AG10803 (cell line): Measurements from ENCODE around the gene PPP2R5B.

ENCODE experiments used
- DNase-seq: peaks from one replicate; pipeline ENCODE4 v3.0.0; 2010; ENCODE audit warnings: low read depth
- H3K4me3 ChIP-seq: 2 replicates; pipeline ENCODE4 v1.5.1; 2011; ENCODE audit warnings: mild to moderate bottlenecking, low read length, control low read depth
- TF ChIP-seq, protein P1 (sequence below): conservative IDR thresholded peaks from 2 replicates; pipeline ENCODE4 v1.5.1; 2011; ENCODE audit warnings: mild to moderate bottlenecking, low read length, control low read depth, inconsistent platforms

PPP2R5B gene

DNA sequence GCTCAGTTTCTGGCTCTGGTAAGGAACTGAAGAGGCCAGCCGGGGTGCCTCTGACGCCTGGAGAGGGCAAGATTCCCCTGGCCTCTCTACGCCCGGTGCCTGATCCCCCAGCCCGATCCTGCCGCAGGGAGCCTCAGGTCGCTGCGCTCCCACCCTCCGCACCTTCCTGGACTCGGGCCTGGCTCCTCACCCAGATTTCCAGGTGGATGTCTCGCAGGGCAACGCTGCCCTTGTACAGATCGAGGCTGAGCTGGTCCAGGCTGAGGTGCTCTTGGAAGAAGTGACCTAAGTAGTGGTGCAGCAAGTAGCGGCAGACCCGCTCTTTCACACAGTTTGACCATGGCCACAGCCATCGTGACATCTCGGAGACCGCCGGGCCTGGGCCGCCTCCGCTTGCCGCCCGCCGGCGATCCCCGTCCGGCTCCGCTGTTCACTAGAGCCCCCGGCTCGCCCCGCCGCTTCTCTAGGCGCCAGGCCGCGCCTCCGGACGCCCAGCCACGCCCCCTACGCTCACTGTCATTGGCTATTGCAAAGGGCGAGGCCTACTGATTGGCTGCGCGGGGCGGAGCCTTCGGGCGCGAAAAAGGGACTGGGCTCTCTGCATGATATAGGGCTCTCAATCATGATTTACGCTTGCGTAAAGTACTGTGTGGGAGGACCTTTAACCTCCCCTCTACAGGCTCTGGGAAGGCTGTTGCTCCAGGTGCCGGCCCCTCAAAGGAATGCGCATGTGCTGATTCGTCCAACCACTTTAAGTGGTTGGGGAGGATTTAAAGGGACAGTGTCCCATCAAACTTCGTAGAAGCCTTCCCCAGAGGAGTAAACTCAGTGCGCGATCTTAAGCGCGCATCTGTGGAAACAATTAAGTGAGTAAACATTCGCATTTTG, 7.5 kb upstream of the PPP2R5B start, which contains the start of gene ATG2A:
Gene ATG2A (minus strand): TSS at position 435 of the 888 bp plus-strand sequence. CDS start 74 bp downstream, at position 361.
- peak within 1 kb of the TSS; percentile 99 for H3K4me3 ChIP-seq
- TF ChIP-seq, protein P1, sequence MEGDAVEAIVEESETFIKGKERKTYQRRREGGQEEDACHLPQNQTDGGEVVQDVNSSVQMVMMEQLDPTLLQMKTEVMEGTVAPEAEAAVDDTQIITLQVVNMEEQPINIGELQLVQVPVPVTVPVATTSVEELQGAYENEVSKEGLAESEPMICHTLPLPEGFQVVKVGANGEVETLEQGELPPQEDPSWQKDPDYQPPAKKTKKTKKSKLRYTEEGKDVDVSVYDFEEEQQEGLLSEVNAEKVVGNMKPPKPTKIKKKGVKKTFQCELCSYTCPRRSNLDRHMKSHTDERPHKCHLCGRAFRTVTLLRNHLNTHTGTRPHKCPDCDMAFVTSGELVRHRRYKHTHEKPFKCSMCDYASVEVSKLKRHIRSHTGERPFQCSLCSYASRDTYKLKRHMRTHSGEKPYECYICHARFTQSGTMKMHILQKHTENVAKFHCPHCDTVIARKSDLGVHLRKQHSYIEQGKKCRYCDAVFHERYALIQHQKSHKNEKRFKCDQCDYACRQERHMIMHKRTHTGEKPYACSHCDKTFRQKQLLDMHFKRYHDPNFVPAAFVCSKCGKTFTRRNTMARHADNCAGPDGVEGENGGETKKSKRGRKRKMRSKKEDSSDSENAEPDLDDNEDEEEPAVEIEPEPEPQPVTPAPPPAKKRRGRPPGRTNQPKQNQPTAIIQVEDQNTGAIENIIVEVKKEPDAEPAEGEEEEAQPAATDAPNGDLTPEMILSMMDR, result no peak
- peak; percentile 100 for DNase-seq

DNA sequence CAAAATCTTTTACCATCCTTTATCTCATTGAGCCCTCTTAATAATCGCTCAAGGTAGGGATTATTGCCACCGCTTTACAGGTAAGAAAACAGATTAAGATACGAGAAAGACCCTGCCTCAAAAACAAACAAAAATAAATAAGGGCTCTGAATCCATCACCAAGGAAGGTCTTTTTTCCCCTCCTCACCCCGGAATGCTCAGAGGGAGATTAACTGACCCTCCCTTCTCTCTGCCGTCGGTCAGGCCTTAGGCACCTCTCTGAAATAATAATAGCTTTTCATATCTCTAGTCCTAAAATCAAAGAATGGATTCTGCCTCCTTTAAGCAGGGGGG, 6.9 kb upstream of the PPP2R5B start:
- DNase-seq, result no peak
- TF ChIP-seq, protein P1, result no peak
- H3K4me3 ChIP-seq, result peak overlapping the region; percentile 55

DNA sequence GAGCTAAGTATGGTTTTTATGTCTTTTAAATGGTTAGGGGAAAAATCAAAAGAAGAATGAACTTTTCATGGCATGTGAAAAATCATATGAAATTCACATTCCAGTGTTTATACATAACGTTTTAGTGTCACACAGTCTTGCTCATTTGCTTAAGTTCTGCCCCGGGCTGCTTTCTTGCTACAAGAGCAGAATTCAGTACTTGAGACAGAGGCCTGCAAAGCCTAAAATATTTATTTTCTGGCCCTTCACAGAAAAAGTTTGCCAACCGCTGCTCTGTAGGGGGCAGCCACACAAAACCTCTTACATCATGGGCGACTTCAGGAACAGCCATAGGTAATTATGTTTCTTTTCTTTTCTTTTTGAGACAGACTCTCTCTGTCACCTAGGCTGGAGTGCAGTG, 6.5 kb upstream of the PPP2R5B start:
- TF ChIP-seq, protein P1, result peak; percentile 47
- peak; percentile 73 for DNase-seq
- peak overlapping the region; percentile 55 for H3K4me3 ChIP-seq

DNA sequence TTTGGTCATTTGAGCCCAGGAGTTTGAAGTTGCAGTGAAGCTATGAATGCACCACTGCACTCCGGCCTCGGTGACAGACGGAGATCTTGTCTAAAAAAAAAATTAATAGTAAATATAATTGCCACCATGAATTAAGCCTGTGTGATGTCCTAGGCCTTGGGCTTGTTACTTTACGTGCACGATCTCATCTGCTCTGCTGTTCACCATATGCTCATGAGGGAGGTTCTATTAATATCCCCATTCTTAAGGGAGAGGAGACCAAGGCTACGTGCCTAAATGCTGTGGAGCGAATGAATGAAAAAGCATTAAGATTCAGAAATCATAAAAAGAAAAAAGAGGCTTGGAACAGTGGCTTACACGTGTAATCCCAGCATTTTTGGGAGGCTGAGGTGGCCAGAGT, 4.9 kb upstream of the PPP2R5B start:
- DNase-seq, result no peak
- TF ChIP-seq, protein P1, result no peak
- H3K4me3 ChIP-seq, result no peak overlapping the region

DNA sequence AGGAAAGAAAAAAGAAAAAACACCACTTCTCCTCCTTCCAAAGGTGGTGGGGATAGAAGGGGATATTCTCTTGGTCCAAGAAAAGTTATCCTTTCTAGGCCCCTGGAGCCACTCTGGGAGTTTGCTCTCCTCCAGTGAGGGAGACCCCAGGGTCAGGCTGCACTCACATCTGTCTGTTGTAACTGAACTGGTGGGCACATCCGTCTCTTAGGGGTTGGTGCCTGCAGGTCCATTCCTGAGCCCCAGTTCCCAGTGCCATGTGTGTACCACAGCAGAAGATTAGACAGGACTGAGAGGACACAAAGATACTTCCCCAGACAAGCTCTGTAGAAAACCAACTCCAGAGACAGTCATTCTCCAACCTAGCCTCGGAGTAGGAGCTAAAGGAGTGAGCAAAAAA, 4.4 kb upstream of the PPP2R5B start:
- no peak overlapping the region for H3K4me3 ChIP-seq
- no peak for DNase-seq
- TF ChIP-seq, protein P1, result no peak

DNA sequence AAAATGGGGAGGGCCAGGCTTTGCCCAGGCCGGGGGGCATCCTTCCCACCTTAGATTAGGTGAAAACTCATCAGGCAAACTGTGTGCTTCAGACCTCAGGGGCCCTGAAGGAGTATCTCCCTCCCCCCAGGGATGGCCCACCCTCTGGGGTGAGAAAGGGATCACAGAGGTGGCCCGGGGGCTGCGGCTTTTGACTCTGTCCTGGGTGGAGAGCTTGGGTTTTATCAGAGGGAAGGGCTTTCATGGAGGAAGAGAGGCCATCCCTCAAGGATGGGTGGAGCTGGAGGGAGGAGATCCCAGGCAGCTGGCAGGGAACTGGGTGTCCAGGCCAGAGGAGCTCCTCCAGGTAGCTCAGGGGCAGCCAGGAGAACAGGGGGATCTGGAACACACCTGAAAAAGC, 3.1 kb upstream of the PPP2R5B start:
- TF ChIP-seq, protein P1, result no peak
- no peak for DNase-seq
- no peak overlapping the region for H3K4me3 ChIP-seq

DNA sequence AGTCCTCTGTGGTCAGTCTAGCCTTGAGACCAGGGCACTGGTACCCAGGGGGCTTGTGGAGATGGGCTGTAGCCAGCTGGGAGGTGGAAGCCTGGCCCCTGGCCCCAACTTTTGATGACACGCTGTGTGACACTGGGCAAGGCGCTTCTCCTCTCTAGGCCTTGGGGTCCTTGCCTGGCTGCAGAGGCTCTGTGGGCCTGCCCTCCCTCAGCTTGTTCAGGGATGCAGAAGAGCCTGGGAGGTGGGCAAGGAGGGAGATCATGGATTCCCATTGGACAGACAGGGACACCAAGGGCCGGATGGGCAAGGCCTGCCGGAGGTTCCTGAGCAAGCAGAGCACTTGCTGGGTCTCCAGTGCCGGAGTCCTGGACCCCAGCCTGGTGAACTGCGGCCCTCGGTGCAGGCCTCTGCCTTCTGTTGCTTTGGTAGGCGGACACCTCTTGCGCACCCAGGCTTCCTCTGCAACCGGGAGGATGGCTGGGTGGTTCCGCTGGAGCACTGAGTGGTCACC, 1.3 kb upstream of the PPP2R5B start:
- H3K4me3 ChIP-seq, result no peak overlapping the region
- no peak for DNase-seq
- TF ChIP-seq, protein P1, result no peak
